Erythroblast (primary cell): Measurements from ENCODE around the gene PTPRN2.
"Not testable (repeated sequence)": the region's sequence is repeated elsewhere in the genome, so short reads cannot be mapped to it uniquely, and the experiment has no call there.

Experiments used
- DNase-seq, 2 experiments: peaks; one replicate each; lab custom pipeline; 2025; lab: John Stamatoyannopoulos, UW
- GATA1 ChIP-seq: IDR thresholded peaks from 2 replicates; pipeline ENCODE4 v1.6.1; 2011; ENCODE audit warnings: low read depth, mild to moderate bottlenecking, control low read depth, low read length, moderate library complexity
- POLR2A ChIP-seq: IDR thresholded peaks from 2 replicates; pipeline ENCODE4 v1.6.1; 2011; ENCODE audit warnings: mild to moderate bottlenecking, low read length

Gene PTPRN2

DNA sequence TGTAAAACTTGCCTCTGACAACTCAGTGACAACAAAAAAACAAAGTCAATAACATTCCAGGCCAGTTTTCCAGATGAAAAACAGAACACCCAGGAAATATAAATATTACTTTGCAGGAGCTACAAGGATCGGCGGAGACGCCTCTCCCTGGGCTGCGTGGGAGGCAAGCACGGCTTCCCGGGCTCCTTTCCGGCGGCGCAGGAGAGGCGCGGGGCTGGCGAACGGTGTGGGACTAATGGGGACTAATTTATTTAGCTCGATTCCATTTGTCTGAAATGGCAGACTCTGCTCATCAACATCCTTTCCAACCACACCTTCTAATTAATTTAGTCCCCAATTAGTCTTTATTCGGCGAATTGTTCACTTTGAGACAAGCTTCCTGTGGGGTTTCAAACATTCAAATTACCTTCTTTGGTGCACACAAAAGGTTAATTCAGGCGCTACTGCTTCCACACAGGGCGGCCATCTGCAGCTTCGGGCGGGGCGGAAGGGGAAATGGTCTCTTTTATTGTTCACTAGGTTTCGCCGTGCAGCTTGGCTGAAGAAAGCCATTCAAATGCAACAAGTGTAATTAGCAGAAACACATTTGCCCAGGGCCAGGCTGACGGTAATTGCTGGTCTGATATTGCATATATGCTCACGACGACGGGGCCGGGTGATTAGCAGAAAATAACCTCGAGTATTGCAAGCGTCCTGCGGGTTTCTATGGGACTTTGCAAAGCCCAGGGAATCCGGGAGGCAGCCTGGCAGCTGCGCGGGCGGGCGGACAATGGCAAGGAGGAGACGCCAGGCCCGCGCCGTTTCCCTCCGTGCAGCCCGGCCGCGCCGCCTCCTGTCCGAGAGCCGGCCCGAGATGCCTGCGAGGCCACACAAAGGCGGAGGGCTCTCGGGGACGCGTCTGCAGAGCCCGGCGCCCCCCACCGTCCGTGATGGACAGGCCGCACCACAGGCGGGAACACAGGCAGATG, 270.1 kb downstream of the PTPRN2 start:
- TF ChIP-seq GATA1 (no peak), POLR2A (no peak)
- DNase-seq = no peak

GRCh38 chr7:158316466-158317031, 271.1 kb downstream of the PTPRN2 start:
- no peak for DNase-seq
- TF ChIP-seq POLR2A = no peak
- no peak for TF ChIP-seq GATA1

DNA sequence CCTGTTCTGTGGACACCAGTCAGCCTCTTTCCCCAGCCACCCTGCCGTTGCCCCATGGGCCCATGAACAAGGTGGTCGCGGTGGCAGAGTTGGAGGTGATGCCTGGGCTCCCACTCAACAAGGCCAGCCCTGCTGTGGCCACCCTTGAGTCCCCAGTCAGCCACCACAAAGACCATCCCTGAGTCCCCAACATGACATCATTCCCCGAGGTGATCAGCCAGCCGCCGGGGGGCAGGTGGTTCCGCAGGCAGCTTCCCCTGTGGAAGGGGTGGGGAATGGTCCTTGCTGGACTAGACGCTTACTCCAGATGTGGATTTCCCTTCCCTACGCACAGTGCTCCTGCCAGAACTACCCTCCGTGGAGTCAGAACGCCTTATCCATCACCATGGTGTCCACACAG, 271.7 kb downstream of the PTPRN2 start:
- TF ChIP-seq GATA1 (no peak), POLR2A (no peak)
- no peak for DNase-seq

DNA sequence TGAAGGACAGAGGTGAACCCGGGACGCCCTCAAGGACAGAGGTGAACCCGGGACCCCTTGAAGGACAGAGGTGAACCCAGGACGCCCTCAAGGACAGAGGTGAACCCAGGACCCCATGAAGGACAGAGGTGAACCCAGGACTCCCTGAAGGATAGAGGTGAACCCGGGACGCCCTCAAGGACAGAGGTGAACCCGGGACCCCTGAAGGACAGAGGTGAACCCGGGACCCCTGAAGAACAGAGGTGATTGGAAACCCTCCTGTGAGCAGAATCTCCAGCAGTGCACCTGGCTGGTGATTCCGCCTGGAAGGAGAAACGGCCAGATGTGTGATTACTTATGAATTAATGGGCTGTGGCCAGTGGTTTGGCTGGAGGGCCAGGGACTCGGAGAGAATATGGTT, 272.3 kb downstream of the PTPRN2 start:
- TF ChIP-seq GATA1 (no peak), POLR2A (no peak)
- no peak for DNase-seq

- TF ChIP-seq POLR2A (no peak), GATA1 (no peak)
Measured at GRCh38 chr7:158314394-158314793, 273.2 kb downstream of the PTPRN2 start.

GRCh38 chr7:158313931-158314330, 273.7 kb downstream of the PTPRN2 start:
- TF ChIP-seq GATA1 (no peak), POLR2A (no peak)
- no peak for DNase-seq

More at GRCh38 chr7:158314394-158314793, 273.2 kb downstream of the PTPRN2 start:
- no peak for DNase-seq

DNA sequence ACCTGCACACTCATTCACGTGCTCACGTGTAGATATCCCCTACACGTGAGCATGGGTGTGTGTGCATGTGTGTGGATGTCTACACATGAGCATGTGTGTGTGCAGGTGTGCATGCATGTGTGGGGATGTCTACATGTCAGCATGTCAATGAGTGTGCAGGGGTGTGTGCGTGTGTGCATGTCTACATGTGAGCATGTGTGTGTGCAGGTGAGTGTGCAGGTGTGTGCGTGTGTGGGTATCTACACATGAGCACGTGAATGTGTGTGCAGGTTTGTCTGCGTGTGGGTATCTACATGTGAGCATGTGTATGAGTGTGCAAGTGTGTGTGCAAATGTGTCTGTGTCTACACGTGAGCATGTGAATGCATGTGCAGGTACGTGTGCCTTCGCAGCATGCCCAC, 274.8 kb downstream of the PTPRN2 start:
- TF ChIP-seq GATA1 = no peak
- no peak for TF ChIP-seq POLR2A
- no peak for DNase-seq

DNA sequence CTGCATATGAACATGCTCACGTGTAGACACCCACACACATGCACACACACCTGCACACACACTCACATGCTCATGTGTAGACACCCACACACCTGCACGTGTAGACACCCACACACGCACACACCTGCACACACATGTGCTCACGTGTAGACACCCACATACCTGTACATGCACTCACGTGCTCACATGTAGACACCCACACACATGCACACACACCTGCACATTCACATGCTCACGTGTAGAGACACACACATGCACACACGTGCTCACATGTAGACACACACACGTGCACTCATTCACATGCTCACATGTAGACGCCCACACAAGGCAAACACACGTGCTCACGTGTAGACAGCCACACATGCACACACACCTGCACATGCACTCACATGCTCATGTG, 275.8 kb downstream of the PTPRN2 start:
- TF ChIP-seq POLR2A (no peak), GATA1 (no peak)
- DNase-seq = no peak

GRCh38 chr7:158310924-158311666, 276.5 kb downstream of the PTPRN2 start:
- DNase-seq = no peak
- TF ChIP-seq POLR2A (no peak), GATA1 (no peak)

DNA sequence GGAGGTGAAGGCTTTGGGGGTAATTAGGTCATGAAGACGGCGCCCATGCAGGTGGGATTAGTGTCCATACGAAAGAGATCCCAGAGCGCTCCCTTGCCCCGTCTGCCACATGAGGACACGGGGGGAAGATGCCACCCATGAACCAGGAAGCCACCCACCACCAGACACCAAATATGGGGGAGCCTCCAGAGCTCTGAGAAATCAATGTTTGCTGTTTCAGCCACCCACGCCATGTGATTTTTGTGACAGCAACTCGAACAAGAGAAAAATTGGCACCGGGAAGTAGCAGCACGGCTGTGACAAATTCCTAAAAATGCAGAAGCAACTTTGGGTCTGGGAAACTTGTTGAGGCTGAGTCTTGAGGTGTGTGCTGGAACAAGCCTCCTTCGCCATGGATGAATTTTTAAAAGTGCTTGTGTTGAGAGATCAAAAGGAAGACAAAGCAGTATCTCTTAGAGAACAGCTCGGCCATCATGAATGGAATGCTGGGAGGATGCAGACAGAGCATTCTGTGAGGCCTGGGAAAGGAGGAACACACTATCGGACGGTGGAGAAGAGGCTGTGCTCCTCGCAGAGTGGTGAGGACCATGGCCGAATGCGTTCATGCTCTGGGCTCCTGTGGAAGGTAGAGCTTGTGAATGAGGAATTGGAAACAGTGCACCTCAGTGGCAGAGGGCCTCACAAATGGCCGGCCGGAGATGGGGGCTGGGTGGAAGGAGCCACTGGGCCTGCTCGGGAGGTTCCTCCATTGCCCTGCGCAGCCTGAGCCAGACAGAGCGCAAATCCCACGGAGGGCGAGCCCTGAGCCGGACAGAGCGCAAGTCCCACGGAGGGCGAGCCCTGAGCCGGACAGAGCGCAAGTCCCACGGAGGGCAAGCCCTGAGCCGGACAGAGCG, 277.5 kb downstream of the PTPRN2 start:
- DNase-seq = no peak
- no peak for TF ChIP-seq POLR2A
- TF ChIP-seq GATA1 = no peak

GRCh38 chr7:158308001-158308400, 279.6 kb downstream of the PTPRN2 start:
- TF ChIP-seq POLR2A (no peak), GATA1 (no peak)
- no peak for DNase-seq

DNA sequence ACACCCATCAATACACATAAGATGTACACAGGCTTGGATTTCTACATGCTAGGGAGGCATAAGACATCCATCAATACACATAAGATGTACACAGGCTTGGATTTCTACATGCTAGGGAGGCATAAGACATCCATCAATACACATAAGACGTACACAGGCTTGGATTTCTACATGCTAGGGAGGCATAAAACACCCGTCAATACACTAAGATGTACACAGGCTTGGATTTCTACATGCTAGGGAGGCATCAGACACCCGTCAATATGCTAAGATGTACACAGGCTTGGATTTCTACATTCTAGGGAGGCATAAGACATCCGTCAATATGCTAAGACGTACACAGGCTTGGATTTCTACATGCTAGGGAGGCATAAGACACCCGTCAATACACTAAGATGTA, 283.6 kb downstream of the PTPRN2 start:
- not testable (repeated sequence) for DNase-seq

- no peak for DNase-seq
- TF ChIP-seq GATA1 (no peak), POLR2A (no peak)
Measured at GRCh38 chr7:158303121-158303520, 284.5 kb downstream of the PTPRN2 start.

DNA sequence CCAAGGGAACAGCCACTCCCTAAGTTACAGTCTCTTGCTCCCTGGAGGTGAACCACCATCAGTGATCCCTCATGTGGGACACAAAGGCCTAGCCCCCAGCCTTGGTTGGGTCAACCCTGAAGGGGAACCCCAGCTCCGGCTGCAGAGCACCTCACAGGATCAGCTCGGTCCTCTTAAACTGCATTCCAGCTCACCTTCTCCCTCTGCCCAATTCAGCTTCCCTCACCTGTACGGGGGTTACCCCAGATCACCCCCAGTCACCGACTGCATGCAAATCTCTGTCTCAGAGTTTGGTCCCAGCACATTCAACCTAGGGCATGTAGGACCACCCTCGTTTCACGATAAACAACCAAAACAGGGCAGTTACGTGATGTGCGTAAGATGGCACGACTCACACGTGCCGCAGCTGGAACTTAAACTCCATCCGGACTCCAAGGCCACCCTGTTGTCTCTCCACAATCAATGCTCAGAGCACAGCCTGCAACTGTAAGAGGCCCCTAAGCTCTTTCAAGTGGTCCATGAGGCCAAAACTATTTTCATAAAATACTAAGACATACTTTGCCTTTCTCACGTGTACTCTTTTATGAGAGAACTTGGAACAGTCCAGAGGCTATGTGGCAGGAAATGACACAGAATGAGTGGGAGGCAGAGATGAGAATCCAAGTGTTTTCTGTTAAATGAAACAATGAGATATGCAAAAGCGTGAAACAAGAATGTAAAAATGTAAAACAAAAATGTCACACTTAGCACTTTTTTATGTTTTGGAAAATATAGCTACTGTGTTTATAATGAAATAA, 285.2 kb downstream of the PTPRN2 start:
- no peak for DNase-seq
- TF ChIP-seq POLR2A = no peak
- no peak for TF ChIP-seq GATA1
